RWPE1 (cell line): ENCODE measurements around the gene INSYN2B.
A peak's percentile ranks its signal among the peaks of the same experiment; 100 is the strongest.

Experiments
- CTCF ChIA-PET: fragments of 350-600 bp; sonication (Branson Sonifier 250); formaldehyde crosslinking; extraction: SDS; loops from one replicate; lab custom pipeline; 2021; lab: Yijun Ruan, JAX
- POLR2A ChIA-PET: fragments of 400-600 bp; formaldehyde crosslinking; extraction: SDS; loops from one replicate; lab custom pipeline; 2020; ENCODE audit warnings: antibody characterized with exemption; ENCODE audit not compliant: low non-redundant PET; lab: Yijun Ruan, JAX
- DNase-seq: peaks from one replicate; pipeline ENCODE4 v3.0.0; 2012; ENCODE audit warnings: low spot score
- H3K27ac ChIP-seq: fragments of 450-650 bp; 2 replicates; pipeline ENCODE4 v1.5.1; 2017
- TF ChIP-seq, protein P1 (sequence below): fragments of 450-650 bp; conservative IDR thresholded peaks from 2 replicates; pipeline ENCODE4 v1.5.1; 2017; ENCODE audit warnings: low read depth, mild to moderate bottlenecking

The INSYN2B gene

GRCh38 chr5:169913479-169913878 lies 66.8 kb downstream of the INSYN2B start:
- DNase-seq: no peak
- no peak overlapping the region for H3K27ac ChIP-seq
- POLR2A ChIA-PET: no interaction called here
- TF ChIP-seq, protein P1, sequence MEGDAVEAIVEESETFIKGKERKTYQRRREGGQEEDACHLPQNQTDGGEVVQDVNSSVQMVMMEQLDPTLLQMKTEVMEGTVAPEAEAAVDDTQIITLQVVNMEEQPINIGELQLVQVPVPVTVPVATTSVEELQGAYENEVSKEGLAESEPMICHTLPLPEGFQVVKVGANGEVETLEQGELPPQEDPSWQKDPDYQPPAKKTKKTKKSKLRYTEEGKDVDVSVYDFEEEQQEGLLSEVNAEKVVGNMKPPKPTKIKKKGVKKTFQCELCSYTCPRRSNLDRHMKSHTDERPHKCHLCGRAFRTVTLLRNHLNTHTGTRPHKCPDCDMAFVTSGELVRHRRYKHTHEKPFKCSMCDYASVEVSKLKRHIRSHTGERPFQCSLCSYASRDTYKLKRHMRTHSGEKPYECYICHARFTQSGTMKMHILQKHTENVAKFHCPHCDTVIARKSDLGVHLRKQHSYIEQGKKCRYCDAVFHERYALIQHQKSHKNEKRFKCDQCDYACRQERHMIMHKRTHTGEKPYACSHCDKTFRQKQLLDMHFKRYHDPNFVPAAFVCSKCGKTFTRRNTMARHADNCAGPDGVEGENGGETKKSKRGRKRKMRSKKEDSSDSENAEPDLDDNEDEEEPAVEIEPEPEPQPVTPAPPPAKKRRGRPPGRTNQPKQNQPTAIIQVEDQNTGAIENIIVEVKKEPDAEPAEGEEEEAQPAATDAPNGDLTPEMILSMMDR: no peak
- CTCF ChIA-PET: interaction anchor here (0.6 to 2.0 kb wide), 4 partner anchors 27 to 690 kb away, joined by 3 to 11 read pairs (median 4); partner anchors contain the start of gene INSYN2B

GRCh38 chr5:169911448-169912212 lies 68.7 kb downstream of the INSYN2B start:
- H3K27ac ChIP-seq: no peak overlapping the region
- CTCF ChIA-PET: interaction anchor here (0.6 kb wide), 1 partner anchor 182 kb away, joined by 3 read pairs; no protein-coding TSS in a partner anchor
- DNase-seq: peak; percentile 29
- TF ChIP-seq, protein P1: no peak
- POLR2A ChIA-PET: no interaction called here

DNA sequence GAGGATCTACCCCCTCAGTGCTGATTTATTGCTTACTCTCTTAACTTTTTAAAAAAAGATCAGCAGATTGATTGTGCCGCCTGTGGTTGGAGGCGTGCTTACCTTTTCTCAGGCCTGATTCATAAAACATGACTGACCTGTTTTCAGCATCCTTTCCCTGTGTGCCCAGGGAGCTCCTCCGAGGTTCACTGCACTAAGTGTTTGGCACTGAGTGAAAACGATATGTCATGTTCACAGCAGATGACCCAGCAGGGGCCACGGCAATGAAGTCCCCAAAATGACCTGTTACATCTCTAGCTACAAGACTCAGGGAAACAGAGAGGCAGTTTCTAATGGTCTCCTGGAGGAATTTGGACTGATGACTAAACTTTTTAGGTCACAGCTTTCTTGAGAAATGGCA lies 69.9 kb downstream of the INSYN2B start:
- ChIA-PET POLR2A (no interaction called here), CTCF (interaction anchor here (0.7 kb wide), 1 partner anchor 70 kb away, joined by 8 read pairs; the partner anchor contains the start of gene INSYN2B)
- no peak overlapping the region for H3K27ac ChIP-seq
- DNase-seq: no peak
- TF ChIP-seq, protein P1: no peak

GRCh38 chr5:169909945-169910344 lies 70.3 kb downstream of the INSYN2B start:
- CTCF ChIA-PET: interaction anchor here (0.7 kb wide), 1 partner anchor 71 kb away, joined by 8 read pairs; the partner anchor contains the start of gene INSYN2B

GRCh38 chr5:169908864-169909263 lies 71.4 kb downstream of the INSYN2B start:
- ChIA-PET POLR2A (no interaction called here), CTCF (interaction anchor here (0.7 kb wide), 1 partner anchor 27 kb away, joined by 3 read pairs; no protein-coding TSS in a partner anchor)
- H3K27ac ChIP-seq: no peak overlapping the region
- TF ChIP-seq, protein P1: no peak
- no peak for DNase-seq

More at GRCh38 chr5:169909945-169910344, 70.3 kb downstream of the INSYN2B start:
- DNase-seq: no peak
- TF ChIP-seq, protein P1: no peak
- no peak overlapping the region for H3K27ac ChIP-seq
- POLR2A ChIA-PET: no interaction called here

DNA sequence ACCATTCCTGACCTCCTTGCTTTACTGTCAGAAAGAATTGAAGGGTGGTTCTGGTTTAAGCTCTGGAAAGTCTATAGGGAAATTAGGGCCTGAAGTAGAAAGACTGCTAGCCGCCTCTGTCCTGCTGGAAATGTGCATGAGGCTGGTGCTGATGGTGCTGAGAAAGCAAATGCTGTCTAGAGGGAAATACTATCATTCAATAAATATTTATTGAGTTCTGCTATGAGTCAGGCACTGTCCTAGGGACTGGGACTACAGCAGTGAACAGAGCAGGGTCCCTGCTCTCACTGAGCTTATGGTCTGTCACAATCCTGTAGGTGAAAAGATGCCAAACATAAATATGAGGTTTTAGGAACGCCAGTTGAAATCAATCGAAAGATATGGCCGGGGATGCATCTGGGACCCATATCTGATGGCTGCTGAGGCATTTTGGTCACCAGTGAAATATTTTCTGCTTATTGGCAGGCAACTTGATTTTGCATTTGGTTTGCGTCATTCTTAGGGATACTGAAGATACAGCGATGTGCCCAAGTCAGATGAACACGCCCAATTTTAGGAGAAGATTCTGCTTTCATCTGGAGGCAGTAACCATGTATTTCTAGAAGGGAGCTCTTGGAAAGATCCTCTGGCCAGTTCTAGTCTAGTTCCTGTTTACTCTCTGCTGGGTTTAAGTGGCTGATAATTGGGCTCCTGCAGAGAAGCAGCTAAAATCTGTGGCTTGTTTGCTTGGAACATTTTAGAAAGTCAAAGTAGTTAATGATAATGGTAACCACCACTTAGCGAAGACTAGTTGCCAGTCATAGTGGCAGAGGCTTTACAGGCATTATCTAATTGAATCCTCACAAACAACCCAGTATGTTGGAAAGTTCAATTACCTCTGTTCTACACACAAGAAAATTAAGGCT lies 73.3 kb downstream of the INSYN2B start:
- CTCF ChIA-PET: interaction anchor here (0.6 to 1.4 kb wide), 4 partner anchors 74 to 1714 kb away, joined by 3 read pairs; partner anchors contain the start of gene INSYN2B
- DNase-seq: no peak
- no peak overlapping the region for H3K27ac ChIP-seq
- TF ChIP-seq, protein P1: no peak
- POLR2A ChIA-PET: no interaction called here
